GM23338 (cell line): ENCODE data around the gene FHAD1. TPM values are rescaled to one million over a fixed set of nuclear protein-coding genes. Genes with fewer than 3 reads are reported as not detected.

Experiments used
- ATAC-seq: fragments of 200-7000 bp; cut with Tn5 transposase; 3 replicates; pipeline ENCODE4 v1.9.1; 2020
- DNase-seq: peaks from one replicate; pipeline ENCODE4 v3.0.0-alpha.2; 2015; ENCODE audit warnings: low spot score
- H2AFZ ChIP-seq: fragments of 200-600 bp; sonication (generic); 2 replicates; pipeline ENCODE4 v1.8.0; 2016; ENCODE audit warnings: antibody characterized with exemption, mild to moderate bottlenecking, moderate library complexity
- H3F3A ChIP-seq: fragments of 200-600 bp; sonication (generic); replicated peaks from 2 replicates; pipeline ENCODE4 v1.8.0; 2017; ENCODE audit warnings: antibody characterized with exemption, mixed run types, low read depth
- H3K27ac ChIP-seq: fragments of 200-600 bp; sonication (generic); 2 replicates; pipeline ENCODE4 v1.6.1; 2016; ENCODE audit warnings: low read depth
- H3K27me3 ChIP-seq: fragments of 200-600 bp; sonication (generic); 2 replicates; pipeline ENCODE4 v1.8.0; 2016; ENCODE audit warnings: mild to moderate bottlenecking, mixed run types, moderate library complexity; ENCODE audit not compliant: insufficient read depth
- H3K36me3 ChIP-seq: fragments of 200-600 bp; sonication (generic); 2 replicates; pipeline ENCODE4 v1.8.0; 2016; ENCODE audit warnings: mild to moderate bottlenecking; ENCODE audit not compliant: insufficient read depth
- H3K4me1 ChIP-seq: fragments of 200-600 bp; sonication (generic); 2 replicates; pipeline ENCODE4 v1.8.0; 2016; ENCODE audit warnings: mild to moderate bottlenecking, moderate library complexity; ENCODE audit not compliant: insufficient read depth
- H3K4me2 ChIP-seq: fragments of 200-600 bp; sonication (generic); 2 replicates; pipeline ENCODE4 v1.7.1; 2017; ENCODE audit warnings: mixed run types
- H3K4me3 ChIP-seq: fragments of 200-600 bp; sonication (generic); 2 replicates; pipeline ENCODE4 v1.6.1; 2016; ENCODE audit warnings: mixed run types
- H3K79me2 ChIP-seq: fragments of 200-600 bp; sonication (generic); replicated peaks from 2 replicates; pipeline ENCODE4 v1.8.0; 2017; ENCODE audit warnings: mild to moderate bottlenecking; ENCODE audit not compliant: insufficient read depth
- H3K9me2 ChIP-seq: fragments of 200-600 bp; sonication (generic); 2 replicates; pipeline ENCODE4 v1.8.0; 2017; ENCODE audit not compliant: insufficient read depth
- H4K20me1 ChIP-seq: fragments of 200-600 bp; sonication (generic); replicated peaks from 2 replicates; pipeline ENCODE4 v1.8.0; 2017; ENCODE audit warnings: mild to moderate bottlenecking; ENCODE audit not compliant: insufficient read depth
- H3K27ac Mint-ChIP-seq: 2 replicates; pipeline ENCODE4 v1.8.0; 2020; ENCODE audit warnings: inconsistent platforms, mild to moderate bottlenecking, moderate library complexity, mixed read lengths
- H3K27me3 Mint-ChIP-seq: 3 replicates; pipeline ENCODE4 v1.8.0; 2022; ENCODE audit warnings: low read depth, mild to moderate bottlenecking, moderate library complexity, mixed read lengths, inconsistent platforms; ENCODE audit not compliant: insufficient read depth, poor library complexity
- H3K36me3 Mint-ChIP-seq: 3 replicates; pipeline ENCODE4 v1.8.0; 2021; ENCODE audit warnings: low read depth, mild to moderate bottlenecking, inconsistent platforms, moderate library complexity, mixed read lengths
- H3K4me1 Mint-ChIP-seq: 3 replicates; pipeline ENCODE4 v1.8.0; 2020; ENCODE audit warnings: mild to moderate bottlenecking, inconsistent platforms, mixed read lengths
- H3K4me3 Mint-ChIP-seq: 3 replicates; pipeline ENCODE4 v1.8.0; 2021; ENCODE audit warnings: moderate library complexity, mild to moderate bottlenecking, inconsistent platforms, mixed read lengths
- H3K9me3 Mint-ChIP-seq: 3 replicates; pipeline ENCODE4 v1.8.0; 2020; ENCODE audit warnings: moderate library complexity, mild to moderate bottlenecking, inconsistent platforms, mixed read lengths
- CREB1 ChIP-seq: fragments of 250-450 bp; sonication (Bioruptor Pico); IDR thresholded peaks from 2 replicates; pipeline ENCODE4 v1.5.0; 2020; ENCODE audit warnings: low read depth, mild to moderate bottlenecking, moderate library complexity
- EZH2 ChIP-seq: fragments of 200-600 bp; sonication (generic); IDR thresholded peaks from one replicate; pipeline ENCODE4 v1.8.0; 2017; ENCODE audit warnings: antibody characterized with exemption, mild to moderate bottlenecking, low read depth; ENCODE audit not compliant: unreplicated experiment
- EZH2phosphoT487 ChIP-seq: fragments of 200-600 bp; sonication (generic); IDR thresholded peaks from one replicate; pipeline ENCODE4 v1.8.1; 2018; ENCODE audit warnings: antibody characterized with exemption; ENCODE audit not compliant: unreplicated experiment
- JUNB ChIP-seq: IDR thresholded peaks from one replicate; pipeline ENCODE4 v1.6.1; 2016; ENCODE audit warnings: antibody characterized with exemption; ENCODE audit not compliant: unreplicated experiment
- POLR2AphosphoS5 ChIP-seq: IDR thresholded peaks from 2 replicates; pipeline ENCODE4 v1.6.1; 2016; ENCODE audit warnings: antibody characterized with exemption, low read depth
- STAT1 ChIP-seq: IDR thresholded peaks from one replicate; pipeline ENCODE4 v1.6.1; 2016; ENCODE audit warnings: antibody characterized with exemption; ENCODE audit not compliant: unreplicated experiment
- ZNF114 ChIP-seq: fragments of 250-450 bp; sonication (Bioruptor Pico); IDR thresholded peaks from 2 replicates; pipeline ENCODE4 v1.5.0; 2020; ENCODE audit warnings: mild to moderate bottlenecking, moderate library complexity
- ZNF331 ChIP-seq: fragments of 250-450 bp; sonication (Bioruptor Pico); IDR thresholded peaks from 2 replicates; pipeline ENCODE4 v1.5.0; 2020; ENCODE audit warnings: low read depth, mild to moderate bottlenecking, moderate library complexity
- polyA plus RNA-seq: library from polyadenylated mRNA; unstranded; fragments of >200 nt; fragmentation: Nextera tagmentation; extraction: Ambion mirVana; gene quantifications from 2 replicates; pipeline ENCODE4 v1.2.1, GENCODE V29; 2016
- total RNA-seq: library from RNA; depleted of rRNA; stranded (reverse); fragments of >200 nt; shearing (Covaris generic); gene quantifications from 2 replicates; pipeline ENCODE4 v1.2.3, GENCODE V29; 2014
- TF ChIP-seq, protein P1 (sequence below): IDR thresholded peaks from one replicate; pipeline ENCODE4 v1.6.1; 2018; ENCODE audit warnings: antibody characterized with exemption; ENCODE audit not compliant: unreplicated experiment
- TF ChIP-seq, protein P2 (sequence below): fragments of 250-450 bp; sonication (Bioruptor Pico); IDR thresholded peaks from 2 replicates; pipeline ENCODE4 v1.5.0; 2020; ENCODE audit warnings: mild to moderate bottlenecking, moderate library complexity
- TF ChIP-seq, protein P3 (sequence below): IDR thresholded peaks from 2 replicates; pipeline ENCODE4 v1.6.1; 2016; ENCODE audit warnings: antibody characterized with exemption
- TF ChIP-seq, protein P4 (sequence below), 2 experiments: fragments of 200-600 bp in 1 of 2; sonication (generic) in 1 of 2; conservative IDR thresholded peaks; 2 replicates each; pipeline versions ENCODE4 v1.5.1 to v1.6.1; 2016 to 2017; ENCODE audit warnings: antibody characterized with exemption in 2 of 2, low read depth in 2 of 2, mild to moderate bottlenecking in 2 of 2, moderate library complexity in 1 of 2

FHAD1 gene
- total and polyA plus RNA-seq, 2 experiments from 2014 or later = 1.8 to 3.3 TPM

DNA sequence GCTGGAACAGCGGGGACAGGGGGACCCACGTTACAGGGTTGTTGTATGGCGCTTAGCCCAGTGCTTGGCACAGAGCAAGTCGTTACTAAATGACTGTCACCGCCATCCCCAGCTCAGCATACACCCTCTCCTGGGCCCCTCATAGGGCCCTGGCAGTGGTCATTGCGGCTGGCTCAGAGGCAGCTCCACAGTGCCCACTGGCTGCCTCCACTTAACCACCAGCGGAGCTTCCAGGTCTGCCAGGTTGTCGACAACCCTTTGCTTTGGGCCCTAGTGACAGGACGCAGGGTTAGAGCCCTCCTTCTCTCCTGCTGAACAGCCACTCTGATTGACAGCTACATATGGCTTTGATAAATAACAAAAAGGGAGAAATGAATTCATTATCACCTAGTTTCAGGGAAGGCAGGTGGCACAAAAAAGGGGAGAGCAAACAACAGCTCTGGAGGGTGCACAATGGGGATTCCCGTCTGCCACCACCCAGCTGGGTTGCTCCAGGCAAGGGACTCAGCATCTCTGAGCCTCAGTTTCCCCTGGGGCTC is 167.5 kb downstream of the FHAD1 start:
- Histone ChIP-seq H3K27ac (no peak overlapping the region), H3K4me2 (no peak overlapping the region), H4K20me1 (no peaks in the 10 kb centered on the region; the same call in 1 of the 2 replicates), H3K27me3 (peaks cover 18% of the 10 kb centered on the region), H2AFZ (no peak overlapping the region), H3K79me2 (no peaks in the 10 kb centered on the region), H3K36me3 (no peaks in the 10 kb centered on the region), H3K4me1 (no peaks in the 10 kb centered on the region), H3K9me2 (no peaks in the 10 kb centered on the region), H3F3A (no peaks in the 10 kb centered on the region), H3K4me3 (no peak overlapping the region)
- Mint-ChIP-seq H3K9me3 (no peaks in the 10 kb centered on the region; the same call in 2 of the 3 replicates), H3K36me3 (no peaks in the 10 kb centered on the region), H3K4me1 (peaks cover 21% of the 10 kb centered on the region), H3K27ac (no peak overlapping the region), H3K27me3 (peaks cover 17% of the 10 kb centered on the region), H3K4me3 (no peak overlapping the region)
- no peak for DNase-seq
- TF ChIP-seq, protein P1, sequence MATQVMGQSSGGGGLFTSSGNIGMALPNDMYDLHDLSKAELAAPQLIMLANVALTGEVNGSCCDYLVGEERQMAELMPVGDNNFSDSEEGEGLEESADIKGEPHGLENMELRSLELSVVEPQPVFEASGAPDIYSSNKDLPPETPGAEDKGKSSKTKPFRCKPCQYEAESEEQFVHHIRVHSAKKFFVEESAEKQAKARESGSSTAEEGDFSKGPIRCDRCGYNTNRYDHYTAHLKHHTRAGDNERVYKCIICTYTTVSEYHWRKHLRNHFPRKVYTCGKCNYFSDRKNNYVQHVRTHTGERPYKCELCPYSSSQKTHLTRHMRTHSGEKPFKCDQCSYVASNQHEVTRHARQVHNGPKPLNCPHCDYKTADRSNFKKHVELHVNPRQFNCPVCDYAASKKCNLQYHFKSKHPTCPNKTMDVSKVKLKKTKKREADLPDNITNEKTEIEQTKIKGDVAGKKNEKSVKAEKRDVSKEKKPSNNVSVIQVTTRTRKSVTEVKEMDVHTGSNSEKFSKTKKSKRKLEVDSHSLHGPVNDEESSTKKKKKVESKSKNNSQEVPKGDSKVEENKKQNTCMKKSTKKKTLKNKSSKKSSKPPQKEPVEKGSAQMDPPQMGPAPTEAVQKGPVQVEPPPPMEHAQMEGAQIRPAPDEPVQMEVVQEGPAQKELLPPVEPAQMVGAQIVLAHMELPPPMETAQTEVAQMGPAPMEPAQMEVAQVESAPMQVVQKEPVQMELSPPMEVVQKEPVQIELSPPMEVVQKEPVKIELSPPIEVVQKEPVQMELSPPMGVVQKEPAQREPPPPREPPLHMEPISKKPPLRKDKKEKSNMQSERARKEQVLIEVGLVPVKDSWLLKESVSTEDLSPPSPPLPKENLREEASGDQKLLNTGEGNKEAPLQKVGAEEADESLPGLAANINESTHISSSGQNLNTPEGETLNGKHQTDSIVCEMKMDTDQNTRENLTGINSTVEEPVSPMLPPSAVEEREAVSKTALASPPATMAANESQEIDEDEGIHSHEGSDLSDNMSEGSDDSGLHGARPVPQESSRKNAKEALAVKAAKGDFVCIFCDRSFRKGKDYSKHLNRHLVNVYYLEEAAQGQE = no peak
- TF ChIP-seq, protein P2, sequence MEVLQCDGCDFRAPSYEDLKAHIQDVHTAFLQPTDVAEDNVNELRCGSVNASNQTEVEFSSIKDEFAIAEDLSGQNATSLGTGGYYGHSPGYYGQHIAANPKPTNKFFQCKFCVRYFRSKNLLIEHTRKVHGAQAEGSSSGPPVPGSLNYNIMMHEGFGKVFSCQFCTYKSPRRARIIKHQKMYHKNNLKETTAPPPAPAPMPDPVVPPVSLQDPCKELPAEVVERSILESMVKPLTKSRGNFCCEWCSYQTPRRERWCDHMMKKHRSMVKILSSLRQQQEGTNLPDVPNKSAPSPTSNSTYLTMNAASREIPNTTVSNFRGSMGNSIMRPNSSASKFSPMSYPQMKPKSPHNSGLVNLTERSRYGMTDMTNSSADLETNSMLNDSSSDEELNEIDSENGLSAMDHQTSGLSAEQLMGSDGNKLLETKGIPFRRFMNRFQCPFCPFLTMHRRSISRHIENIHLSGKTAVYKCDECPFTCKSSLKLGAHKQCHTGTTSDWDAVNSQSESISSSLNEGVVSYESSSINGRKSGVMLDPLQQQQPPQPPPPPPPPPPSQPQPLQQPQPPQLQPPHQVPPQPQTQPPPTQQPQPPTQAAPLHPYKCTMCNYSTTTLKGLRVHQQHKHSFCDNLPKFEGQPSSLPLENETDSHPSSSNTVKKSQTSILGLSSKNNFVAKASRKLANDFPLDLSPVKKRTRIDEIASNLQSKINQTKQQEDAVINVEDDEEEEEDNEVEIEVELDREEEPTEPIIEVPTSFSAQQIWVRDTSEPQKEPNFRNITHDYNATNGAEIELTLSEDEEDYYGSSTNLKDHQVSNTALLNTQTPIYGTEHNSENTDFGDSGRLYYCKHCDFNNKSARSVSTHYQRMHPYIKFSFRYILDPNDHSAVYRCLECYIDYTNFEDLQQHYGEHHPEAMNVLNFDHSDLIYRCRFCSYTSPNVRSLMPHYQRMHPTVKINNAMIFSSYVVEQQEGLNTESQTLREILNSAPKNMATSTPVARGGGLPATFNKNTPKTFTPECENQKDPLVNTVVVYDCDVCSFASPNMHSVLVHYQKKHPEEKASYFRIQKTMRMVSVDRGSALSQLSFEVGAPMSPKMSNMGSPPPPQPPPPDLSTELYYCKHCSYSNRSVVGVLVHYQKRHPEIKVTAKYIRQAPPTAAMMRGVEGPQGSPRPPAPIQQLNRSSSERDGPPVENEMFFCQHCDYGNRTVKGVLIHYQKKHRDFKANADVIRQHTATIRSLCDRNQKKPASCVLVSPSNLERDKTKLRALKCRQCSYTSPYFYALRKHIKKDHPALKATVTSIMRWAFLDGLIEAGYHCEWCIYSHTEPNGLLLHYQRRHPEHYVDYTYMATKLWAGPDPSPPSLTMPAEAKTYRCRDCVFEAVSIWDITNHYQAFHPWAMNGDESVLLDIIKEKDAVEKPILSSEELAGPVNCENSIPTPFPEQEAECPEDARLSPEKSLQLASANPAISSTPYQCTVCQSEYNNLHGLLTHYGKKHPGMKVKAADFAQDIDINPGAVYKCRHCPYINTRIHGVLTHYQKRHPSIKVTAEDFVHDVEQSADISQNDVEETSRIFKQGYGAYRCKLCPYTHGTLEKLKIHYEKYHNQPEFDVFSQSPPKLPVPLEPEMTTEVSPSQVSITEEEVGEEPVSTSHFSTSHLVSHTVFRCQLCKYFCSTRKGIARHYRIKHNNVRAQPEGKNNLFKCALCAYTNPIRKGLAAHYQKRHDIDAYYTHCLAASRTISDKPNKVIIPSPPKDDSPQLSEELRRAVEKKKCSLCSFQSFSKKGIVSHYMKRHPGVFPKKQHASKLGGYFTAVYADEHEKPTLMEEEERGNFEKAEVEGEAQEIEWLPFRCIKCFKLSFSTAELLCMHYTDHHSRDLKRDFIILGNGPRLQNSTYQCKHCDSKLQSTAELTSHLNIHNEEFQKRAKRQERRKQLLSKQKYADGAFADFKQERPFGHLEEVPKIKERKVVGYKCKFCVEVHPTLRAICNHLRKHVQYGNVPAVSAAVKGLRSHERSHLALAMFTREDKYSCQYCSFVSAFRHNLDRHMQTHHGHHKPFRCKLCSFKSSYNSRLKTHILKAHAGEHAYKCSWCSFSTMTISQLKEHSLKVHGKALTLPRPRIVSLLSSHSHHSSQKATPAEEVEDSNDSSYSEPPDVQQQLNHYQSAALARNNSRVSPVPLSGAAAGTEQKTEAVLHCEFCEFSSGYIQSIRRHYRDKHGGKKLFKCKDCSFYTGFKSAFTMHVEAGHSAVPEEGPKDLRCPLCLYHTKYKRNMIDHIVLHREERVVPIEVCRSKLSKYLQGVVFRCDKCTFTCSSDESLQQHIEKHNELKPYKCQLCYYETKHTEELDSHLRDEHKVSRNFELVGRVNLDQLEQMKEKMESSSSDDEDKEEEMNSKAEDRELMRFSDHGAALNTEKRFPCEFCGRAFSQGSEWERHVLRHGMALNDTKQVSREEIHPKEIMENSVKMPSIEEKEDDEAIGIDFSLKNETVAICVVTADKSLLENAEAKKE (CRISPR knock-in tag) = no peak
- TF ChIP-seq, protein P3, sequence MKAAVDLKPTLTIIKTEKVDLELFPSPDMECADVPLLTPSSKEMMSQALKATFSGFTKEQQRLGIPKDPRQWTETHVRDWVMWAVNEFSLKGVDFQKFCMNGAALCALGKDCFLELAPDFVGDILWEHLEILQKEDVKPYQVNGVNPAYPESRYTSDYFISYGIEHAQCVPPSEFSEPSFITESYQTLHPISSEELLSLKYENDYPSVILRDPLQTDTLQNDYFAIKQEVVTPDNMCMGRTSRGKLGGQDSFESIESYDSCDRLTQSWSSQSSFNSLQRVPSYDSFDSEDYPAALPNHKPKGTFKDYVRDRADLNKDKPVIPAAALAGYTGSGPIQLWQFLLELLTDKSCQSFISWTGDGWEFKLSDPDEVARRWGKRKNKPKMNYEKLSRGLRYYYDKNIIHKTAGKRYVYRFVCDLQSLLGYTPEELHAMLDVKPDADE = no peak
- TF ChIP-seq POLR2AphosphoS5 (no peak), CREB1 (CRISPR knock-in tag) (no peak), ZNF114 (CRISPR knock-in tag) (no peak), STAT1 (no peak), EZH2 (no peak), JUNB (no peak), EZH2phosphoT487 (no peak), ZNF331 (no peak)
- TF ChIP-seq, protein P4, sequence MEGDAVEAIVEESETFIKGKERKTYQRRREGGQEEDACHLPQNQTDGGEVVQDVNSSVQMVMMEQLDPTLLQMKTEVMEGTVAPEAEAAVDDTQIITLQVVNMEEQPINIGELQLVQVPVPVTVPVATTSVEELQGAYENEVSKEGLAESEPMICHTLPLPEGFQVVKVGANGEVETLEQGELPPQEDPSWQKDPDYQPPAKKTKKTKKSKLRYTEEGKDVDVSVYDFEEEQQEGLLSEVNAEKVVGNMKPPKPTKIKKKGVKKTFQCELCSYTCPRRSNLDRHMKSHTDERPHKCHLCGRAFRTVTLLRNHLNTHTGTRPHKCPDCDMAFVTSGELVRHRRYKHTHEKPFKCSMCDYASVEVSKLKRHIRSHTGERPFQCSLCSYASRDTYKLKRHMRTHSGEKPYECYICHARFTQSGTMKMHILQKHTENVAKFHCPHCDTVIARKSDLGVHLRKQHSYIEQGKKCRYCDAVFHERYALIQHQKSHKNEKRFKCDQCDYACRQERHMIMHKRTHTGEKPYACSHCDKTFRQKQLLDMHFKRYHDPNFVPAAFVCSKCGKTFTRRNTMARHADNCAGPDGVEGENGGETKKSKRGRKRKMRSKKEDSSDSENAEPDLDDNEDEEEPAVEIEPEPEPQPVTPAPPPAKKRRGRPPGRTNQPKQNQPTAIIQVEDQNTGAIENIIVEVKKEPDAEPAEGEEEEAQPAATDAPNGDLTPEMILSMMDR (conservative IDR thresholded peaks at IDR 0.05; ENCODE audit: low read depth in 2 of 2) = no peak
- ATAC-seq = no peak
